Astrocyte (in vitro differentiated cells and primary cell): ENCODE measurements around the gene LTB4R. TPM values are rescaled to one million over a fixed set of nuclear protein-coding genes. Genes with fewer than 3 reads are reported as not detected.
"Not testable (repeated sequence)": the region's sequence is repeated elsewhere in the genome, so short reads cannot be mapped to it uniquely, and the experiment has no call there.

Source experiments
- DNase-seq: peaks from one replicate; pipeline ENCODE4 v3.0.0-alpha.2; 2010; ENCODE audit warnings: low read depth
- FAIRE-seq: peaks from 2 replicates; lab custom pipeline; 2011; peaks lifted over from hg19 to GRCh38; lab: Jason Lieb, UNC
- H2AFZ ChIP-seq: 2 replicates; pipeline ENCODE4 v1.6.0; 2012; ENCODE audit warnings: low read depth, low read length, inconsistent platforms
- H3K27ac ChIP-seq: 2 replicates; pipeline ENCODE4 v1.5.1; 2011; ENCODE audit warnings: low read depth, low read length, inconsistent platforms
- H3K27me3 ChIP-seq: 2 replicates; pipeline ENCODE4 v1.6.0; 2011; ENCODE audit warnings: low read length, inconsistent platforms; ENCODE audit not compliant: insufficient read depth
- H3K36me3 ChIP-seq: 2 replicates; pipeline ENCODE4 v1.5.1; 2011; ENCODE audit warnings: low read length, inconsistent platforms; ENCODE audit not compliant: insufficient read depth
- H3K4me1 ChIP-seq: 2 replicates; pipeline ENCODE4 v1.5.1; 2011; ENCODE audit warnings: low read length, inconsistent platforms; ENCODE audit not compliant: insufficient read depth
- H3K4me2 ChIP-seq: 2 replicates; pipeline ENCODE4 v1.6.0; 2012; ENCODE audit warnings: low read length, inconsistent platforms
- H3K4me3 ChIP-seq: 2 replicates; pipeline ENCODE4 v1.5.1; 2011; ENCODE audit warnings: low read depth, mild to moderate bottlenecking, low read length, inconsistent platforms; ENCODE audit not compliant: insufficient read depth
- H3K79me2 ChIP-seq: 2 replicates; pipeline ENCODE4 v1.6.0; 2012; ENCODE audit warnings: mild to moderate bottlenecking, low read length, inconsistent platforms; ENCODE audit not compliant: insufficient read depth
- H3K9ac ChIP-seq: 2 replicates; pipeline ENCODE4 v1.6.0; 2012; ENCODE audit warnings: mild to moderate bottlenecking, low read length, inconsistent platforms
- H3K9me3 ChIP-seq: 2 replicates; pipeline ENCODE4 v1.5.1; 2012; ENCODE audit warnings: low read depth, mild to moderate bottlenecking, low read length, inconsistent platforms; ENCODE audit not compliant: insufficient read depth
- H4K20me1 ChIP-seq: 2 replicates; pipeline ENCODE4 v1.6.0; 2012; ENCODE audit warnings: low read length, inconsistent platforms; ENCODE audit not compliant: insufficient read depth
- H3K27ac Mint-ChIP-seq: one replicate; pipeline ENCODE4 v1.8.0; 2021; ENCODE audit warnings: mild to moderate bottlenecking, mixed read lengths; ENCODE audit not compliant: unreplicated experiment
- H3K27me3 Mint-ChIP-seq: one replicate; pipeline ENCODE4 v1.8.0; 2021; ENCODE audit warnings: low read depth, mixed read lengths; ENCODE audit not compliant: unreplicated experiment
- H3K36me3 Mint-ChIP-seq: one replicate; pipeline ENCODE4 v1.8.0; 2021; ENCODE audit warnings: low read depth, mixed read lengths; ENCODE audit not compliant: unreplicated experiment
- H3K4me1 Mint-ChIP-seq: one replicate; pipeline ENCODE4 v1.8.0; 2021; ENCODE audit warnings: low read depth, mixed read lengths; ENCODE audit not compliant: unreplicated experiment
- H3K4me3 Mint-ChIP-seq: one replicate; pipeline ENCODE4 v1.8.0; 2021; ENCODE audit warnings: mild to moderate bottlenecking, moderate library complexity, mixed read lengths; ENCODE audit not compliant: unreplicated experiment
- H3K9me3 Mint-ChIP-seq: one replicate; pipeline ENCODE4 v1.8.0; 2021; ENCODE audit warnings: mild to moderate bottlenecking, mixed read lengths; ENCODE audit not compliant: unreplicated experiment
- EZH2 ChIP-seq: IDR thresholded peaks from 2 replicates; pipeline ENCODE4 v1.6.1; 2012; ENCODE audit warnings: mild to moderate bottlenecking, low read length, inconsistent platforms; ENCODE audit not compliant: insufficient read depth
- total RNA-seq: library from RNA; stranded (reverse); gene quantifications from 2 replicates; pipeline ENCODE4 v1.2.1, GENCODE V29; 2021
- TF ChIP-seq, protein P1 (sequence below): IDR thresholded peaks from 2 replicates; pipeline ENCODE4 v1.5.1; 2011; ENCODE audit warnings: low read depth, mild to moderate bottlenecking, inconsistent platforms, low read length, moderate library complexity; ENCODE audit not compliant: insufficient read depth

LTB4R gene
- total RNA-seq, 1 donor from 2014 or later, result 5.5 TPM

DNA sequence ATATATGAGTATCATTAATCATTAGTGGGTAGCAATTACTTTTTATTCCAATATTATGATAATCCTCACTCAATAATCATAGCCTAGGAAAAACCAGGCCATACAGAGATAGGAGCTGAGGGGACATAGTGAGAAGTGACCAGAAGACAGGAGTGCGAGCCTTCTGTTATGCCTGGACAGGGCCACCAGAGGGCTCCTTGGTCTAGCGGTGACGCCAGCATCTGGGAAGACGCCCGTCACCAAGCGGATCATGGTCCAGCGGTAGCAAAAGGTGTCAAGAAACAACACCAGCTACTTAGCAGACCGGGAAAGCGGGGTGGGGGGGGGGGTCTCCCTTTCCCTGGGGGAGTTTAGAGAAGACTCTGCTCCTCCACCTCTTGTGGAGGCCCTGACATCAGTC, 16.6 kb downstream of the LTB4R start:
- TF ChIP-seq, protein P1, sequence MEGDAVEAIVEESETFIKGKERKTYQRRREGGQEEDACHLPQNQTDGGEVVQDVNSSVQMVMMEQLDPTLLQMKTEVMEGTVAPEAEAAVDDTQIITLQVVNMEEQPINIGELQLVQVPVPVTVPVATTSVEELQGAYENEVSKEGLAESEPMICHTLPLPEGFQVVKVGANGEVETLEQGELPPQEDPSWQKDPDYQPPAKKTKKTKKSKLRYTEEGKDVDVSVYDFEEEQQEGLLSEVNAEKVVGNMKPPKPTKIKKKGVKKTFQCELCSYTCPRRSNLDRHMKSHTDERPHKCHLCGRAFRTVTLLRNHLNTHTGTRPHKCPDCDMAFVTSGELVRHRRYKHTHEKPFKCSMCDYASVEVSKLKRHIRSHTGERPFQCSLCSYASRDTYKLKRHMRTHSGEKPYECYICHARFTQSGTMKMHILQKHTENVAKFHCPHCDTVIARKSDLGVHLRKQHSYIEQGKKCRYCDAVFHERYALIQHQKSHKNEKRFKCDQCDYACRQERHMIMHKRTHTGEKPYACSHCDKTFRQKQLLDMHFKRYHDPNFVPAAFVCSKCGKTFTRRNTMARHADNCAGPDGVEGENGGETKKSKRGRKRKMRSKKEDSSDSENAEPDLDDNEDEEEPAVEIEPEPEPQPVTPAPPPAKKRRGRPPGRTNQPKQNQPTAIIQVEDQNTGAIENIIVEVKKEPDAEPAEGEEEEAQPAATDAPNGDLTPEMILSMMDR, result peak; percentile 11
- peaks cover 53% of the 10 kb centered on the region for H3K27me3 Mint-ChIP-seq
- not testable (repeated sequence) for H3K9me3 Mint-ChIP-seq, FAIRE-seq, H3K4me2 ChIP-seq, H2AFZ ChIP-seq, DNase-seq, H3K27ac ChIP-seq, H3K36me3 Mint-ChIP-seq, H3K27ac Mint-ChIP-seq, H3K4me3 Mint-ChIP-seq, H3K4me3 ChIP-seq, H3K9ac ChIP-seq, H3K9me3 ChIP-seq, H4K20me1 ChIP-seq, H3K4me1 ChIP-seq, H3K4me1 Mint-ChIP-seq, H3K36me3 ChIP-seq, H3K79me2 ChIP-seq
- peaks cover 19% of the 10 kb centered on the region for H3K27me3 ChIP-seq

DNA sequence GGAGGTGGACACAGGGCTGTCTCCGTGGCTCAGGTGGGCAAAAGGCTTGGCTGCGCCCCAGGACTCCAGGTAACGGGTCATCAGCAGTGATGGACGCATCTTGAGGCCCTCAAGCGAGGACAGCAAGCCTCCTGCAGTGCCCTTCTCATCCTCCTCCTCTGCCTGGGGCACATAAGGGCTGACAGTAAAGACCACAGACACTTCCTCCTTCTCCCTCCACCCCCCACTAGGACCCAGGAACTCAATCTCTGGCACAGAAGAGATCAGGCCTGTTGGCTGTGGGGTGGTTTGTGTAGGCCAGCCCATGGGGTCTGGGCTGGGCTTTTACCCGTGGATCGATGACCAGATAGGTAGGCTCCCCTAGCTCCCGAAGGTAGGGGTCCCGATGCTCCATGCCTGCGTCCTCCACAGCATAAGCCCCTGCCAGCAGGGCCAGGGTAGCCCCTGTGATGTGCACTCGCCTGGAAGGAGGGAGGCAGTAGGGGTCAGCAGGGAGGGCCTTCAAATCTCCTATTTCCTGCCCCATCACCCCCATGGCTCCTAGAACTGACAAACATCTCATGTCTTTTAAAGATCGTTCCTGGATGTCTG, 17.9 kb downstream of the LTB4R start:
- no peak overlapping the region for H3K4me2 ChIP-seq
- H3K79me2 ChIP-seq, result no peaks in the 10 kb centered on the region
- H3K4me1 Mint-ChIP-seq, result no peaks in the 10 kb centered on the region
- H3K4me3 Mint-ChIP-seq, result no peak overlapping the region
- no peaks in the 10 kb centered on the region for H4K20me1 ChIP-seq
- H3K4me1 ChIP-seq, result peaks cover 15% of the 10 kb centered on the region
- H3K9me3 ChIP-seq, result no peaks in the 10 kb centered on the region
- no peak for TF ChIP-seq EZH2
- TF ChIP-seq, protein P1, result no peak
- no peak overlapping the region for H3K27ac ChIP-seq
- H3K4me3 ChIP-seq, result no peak overlapping the region
- H3K36me3 ChIP-seq, result no peaks in the 10 kb centered on the region
- H3K27me3 ChIP-seq, result peaks cover 22% of the 10 kb centered on the region
- peaks cover 56% of the 10 kb centered on the region for H3K27me3 Mint-ChIP-seq
- no peaks in the 10 kb centered on the region for H3K36me3 Mint-ChIP-seq
- H3K9me3 Mint-ChIP-seq, result no peaks in the 10 kb centered on the region
- DNase-seq (no peak), FAIRE-seq (no peak)
- H2AFZ ChIP-seq, result no peak overlapping the region
- no peak overlapping the region for H3K27ac Mint-ChIP-seq
- H3K9ac ChIP-seq, result no peak overlapping the region

DNA sequence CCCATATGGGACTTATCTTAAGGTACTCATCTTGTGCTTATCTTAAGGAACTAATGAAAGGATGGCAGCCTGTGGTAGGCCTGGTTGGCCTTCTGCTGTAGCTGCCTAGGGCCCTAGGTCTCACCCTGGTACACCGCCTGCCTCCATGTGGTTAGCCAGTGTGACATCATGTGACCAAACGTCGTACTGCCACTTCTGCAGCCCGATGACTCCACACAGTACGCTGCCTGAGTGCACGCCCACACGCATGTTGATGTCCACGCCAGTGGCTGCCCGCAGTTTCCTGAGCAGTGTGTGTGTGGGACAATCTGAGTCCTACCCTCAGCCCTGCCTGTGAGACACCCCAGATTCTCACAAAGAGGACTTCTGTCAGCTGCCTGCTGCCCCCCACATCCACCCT, 18.4 kb downstream of the LTB4R start:
- TF ChIP-seq EZH2, result no peak
- TF ChIP-seq, protein P1, result no peak
- FAIRE-seq, result no peak

More for the DNA sequence above, 18.4 kb downstream of the LTB4R start:
- Mint-ChIP-seq H3K4me3 (no peak overlapping the region), H3K36me3 (no peaks in the 10 kb centered on the region), H3K27me3 (peaks cover 59% of the 10 kb centered on the region), H3K4me1 (no peaks in the 10 kb centered on the region), H3K9me3 (no peaks in the 10 kb centered on the region), H3K27ac (no peak overlapping the region)
- Histone ChIP-seq H3K4me1 (peaks cover 16% of the 10 kb centered on the region), H4K20me1 (no peaks in the 10 kb centered on the region), H3K4me2 (no peak overlapping the region), H3K9ac (no peak overlapping the region), H2AFZ (no peak overlapping the region), H3K9me3 (no peaks in the 10 kb centered on the region), H3K36me3 (no peaks in the 10 kb centered on the region), H3K79me2 (no peaks in the 10 kb centered on the region), H3K27ac (no peak overlapping the region), H3K27me3 (peaks cover 27% of the 10 kb centered on the region), H3K4me3 (no peak overlapping the region)
- no peak for DNase-seq
